GM12878 (cell line): Measurements from ENCODE around the gene UBE2E1. TPM values are rescaled to one million over a fixed set of nuclear protein-coding genes. Genes with fewer than 3 reads are reported as not detected.
A peak's percentile ranks its signal among the peaks of the same experiment; 100 is the strongest.

Source experiments
- CREB1 ChIP-seq: IDR thresholded peaks from 2 replicates; pipeline ENCODE4 v1.6.1; 2012; ENCODE audit warnings: low read depth, mild to moderate bottlenecking, inconsistent platforms
- CTCF ChIP-seq, 3 experiments: IDR thresholded peaks in 2 of 3; conservative IDR thresholded peaks in 1 of 3; 2 replicates each; pipeline ENCODE4 v1.5.1; 2011; ENCODE audit warnings: low read depth in 3 of 3, low read length in 3 of 3, mild to moderate bottlenecking in 3 of 3, control low read depth in 2 of 3, moderate library complexity in 2 of 3, inconsistent platforms in 1 of 3, mixed read lengths in 1 of 3; ENCODE audit not compliant: control insufficient read depth in 2 of 3, insufficient read depth in 1 of 3; ENCODE audit errors: extremely low read depth in 1 of 3
- ELK1 ChIP-seq: IDR thresholded peaks from 2 replicates; pipeline ENCODE4 v1.6.1; 2012; ENCODE audit warnings: low read depth, low read length, improper control_type of control experiment
- HDAC2 ChIP-seq: fragments of 200-600 bp; sonication (generic); IDR thresholded peaks from 2 replicates; pipeline ENCODE4 v1.6.1; 2017
- LARP7 ChIP-seq: fragments of 450-650 bp; IDR thresholded peaks from 2 replicates; pipeline ENCODE4 v1.6.1; 2017; ENCODE audit warnings: mild to moderate bottlenecking
- MEF2B ChIP-seq: fragments of 450-650 bp; IDR thresholded peaks from 2 replicates; pipeline ENCODE4 v1.6.1; 2018; ENCODE audit warnings: mild to moderate bottlenecking, moderate library complexity; ENCODE audit not compliant: partially characterized antibody, poor library complexity, severe bottlenecking
- MYB ChIP-seq: fragments of 150-350 bp; IDR thresholded peaks from 2 replicates; pipeline ENCODE4 v1.6.1; 2014; ENCODE audit warnings: mild to moderate bottlenecking, low read depth, low read length, borderline replicate concordance
- NFIC ChIP-seq: IDR thresholded peaks from 2 replicates; pipeline ENCODE4 v1.6.1; 2012; ENCODE audit warnings: low read depth, mild to moderate bottlenecking, inconsistent platforms, low read length, moderate library complexity
- PAX8 ChIP-seq: fragments of 450-650 bp; IDR thresholded peaks from 2 replicates; pipeline ENCODE4 v1.6.1; 2017; ENCODE audit warnings: mild to moderate bottlenecking, moderate library complexity
- PBX3 ChIP-seq: IDR thresholded peaks from 2 replicates; pipeline ENCODE4 v1.6.1; 2011; ENCODE audit warnings: mild to moderate bottlenecking, low read depth, low read length, moderate library complexity; ENCODE audit not compliant: insufficient replicate concordance
- RFX5 ChIP-seq: IDR thresholded peaks from 2 replicates; pipeline ENCODE4 v1.6.1; 2011; ENCODE audit warnings: low read depth, low read length, improper control_type of control experiment
- SIN3A ChIP-seq: IDR thresholded peaks from 2 replicates; pipeline ENCODE4 v1.6.1; 2012; ENCODE audit warnings: low read depth, low read length, improper control_type of control experiment
- SMAD5 ChIP-seq: IDR thresholded peaks from 2 replicates; pipeline ENCODE4 v1.6.1; 2016; ENCODE audit warnings: antibody characterized with exemption, low read depth
- SMARCA5 ChIP-seq: fragments of 450-650 bp; IDR thresholded peaks from 2 replicates; pipeline ENCODE4 v1.6.1; 2017; ENCODE audit warnings: mild to moderate bottlenecking
- SREBF1 ChIP-seq: IDR thresholded peaks from 2 replicates; pipeline ENCODE4 v1.6.1; 2012; ENCODE audit warnings: mild to moderate bottlenecking, low read length
- SREBF2 ChIP-seq: IDR thresholded peaks from 2 replicates; pipeline ENCODE4 v1.6.1; 2012; ENCODE audit warnings: mild to moderate bottlenecking, low read length
- SUZ12 ChIP-seq: fragments of 200-600 bp; sonication (generic); IDR thresholded peaks from one replicate; pipeline ENCODE4 v1.6.1; 2018; ENCODE audit warnings: antibody characterized with exemption, mild to moderate bottlenecking; ENCODE audit not compliant: unreplicated experiment
- TBL1XR1 ChIP-seq: IDR thresholded peaks from 2 replicates; pipeline ENCODE4 v1.6.1; 2012; ENCODE audit warnings: low read depth, low read length, improper control_type of control experiment
- ZNF207 ChIP-seq: fragments of 450-650 bp; IDR thresholded peaks from 2 replicates; pipeline ENCODE4 v1.6.1; 2014; ENCODE audit warnings: antibody characterized with exemption, mild to moderate bottlenecking, borderline replicate concordance
- ZNF274 ChIP-seq: IDR thresholded peaks from one replicate; pipeline ENCODE4 v1.8.0; 2011; ENCODE audit not compliant: insufficient read length, insufficient read depth
- ZZZ3 ChIP-seq: IDR thresholded peaks from 2 replicates; pipeline ENCODE4 v1.6.1; 2011; ENCODE audit warnings: low read depth; ENCODE audit not compliant: control insufficient read depth, insufficient read length
- polyA plus RNA-seq, 11 experiments: library from polyadenylated mRNA; depleted of rRNA in 4 of 11; unstranded in 6 of 11; stranded (reverse) in 5 of 11; fragments of >200 nt; fragmentation: Nextera tagmentation in 4 of 11; fragmentation: Illumina TruSeq in 1 of 11; extraction: Ambion mirVana in 4 of 11; extraction: Trizol in 1 of 11; gene quantifications; 1 replicate in 1 of 11; 2 replicates in 10 of 11; pipeline versions ENCODE4 v1.2.1 to v1.2.3, GENCODE V29; 2011 to 2016; ENCODE audit warnings: inconsistent platforms in 2 of 11, missing spikeins in 2 of 11, low read depth in 1 of 11
- total RNA-seq, 4 experiments: library from RNA; depleted of rRNA in 3 of 4; stranded (reverse); fragments of >200 nt in 3 of 4; fragmentation: Illumina TruSeq in 1 of 4; extraction: Trizol in 1 of 4; gene quantifications; 2 replicates each; pipeline versions ENCODE4 v1.2.1 to v1.2.3, GENCODE V29; 2013 to 2021
- TF ChIP-seq, protein P1 (sequence below): IDR thresholded peaks from 2 replicates; pipeline ENCODE4 v1.6.1; 2012; ENCODE audit warnings: mild to moderate bottlenecking, low read depth, low read length

Gene UBE2E1
- total and polyA plus RNA-seq, 10 of the 15 experiments (the other 5 are each of a cell fraction or from before 2014, with no cell fraction given), result 18.7 to 425 (median 147) TPM

DNA sequence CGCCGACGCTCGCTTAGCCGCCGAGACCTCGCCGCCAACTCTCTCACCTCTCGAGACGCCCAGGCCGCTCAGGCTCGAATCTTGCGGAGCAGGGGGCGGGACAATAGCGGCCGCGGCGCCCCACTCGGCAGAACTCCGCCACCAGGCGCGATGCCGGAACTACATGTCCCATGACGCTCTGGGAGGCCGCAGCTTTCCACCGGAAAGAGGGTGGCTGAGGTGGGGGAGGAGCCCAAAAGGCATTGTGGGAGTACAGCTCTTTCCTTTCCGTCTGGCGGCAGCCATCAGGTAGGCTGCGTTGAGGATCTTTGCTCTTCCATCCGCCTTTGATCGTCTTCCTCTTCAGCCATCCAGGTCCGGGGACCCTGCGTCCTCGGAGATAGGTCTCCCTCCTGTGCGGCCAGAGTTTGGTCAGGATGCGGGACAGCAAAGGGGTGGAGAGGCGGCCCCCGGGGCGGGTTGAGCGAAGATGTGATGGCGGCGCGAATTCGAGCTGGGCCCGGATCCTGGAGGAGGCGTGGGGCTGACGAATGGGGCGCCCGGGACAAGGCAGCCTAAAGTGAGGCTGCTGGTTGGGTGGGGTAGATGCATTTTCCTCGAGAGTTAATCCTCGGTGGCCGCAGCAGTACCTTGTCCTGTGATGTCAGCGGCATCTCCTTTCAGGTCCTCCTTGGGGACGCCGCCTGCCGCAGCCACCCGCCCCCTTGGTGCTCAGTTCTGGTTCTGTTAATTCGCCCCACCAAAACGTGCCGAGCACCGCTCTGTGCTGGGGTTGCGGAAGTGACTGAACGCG is 111.3 kb downstream of the UBE2E1 start, which contains the start of the genes NKIRAS1 and RPL15 (continued):
- TF ChIP-seq ZNF207 (peak; percentile 68; the same call in 1 of the 2 replicates), TBL1XR1 (peak; percentile 69; the same call in 1 of the 2 replicates), ELK1 (peak; percentile 79), PBX3 (no peak), ZZZ3 (no peak), HDAC2 (no peak), CTCF (IDR thresholded peaks at IDR 0.05 in 2 of 3, conservative IDR thresholded peaks at IDR 0.05 in 1 of 3; ENCODE audit: control insufficient read depth in 2 of 3, extremely low read depth in 1 of 3, insufficient read depth in 1 of 3, low read depth in 3 of 3, low read length in 3 of 3) (peak in 2 of 3 experiments; percentile 15 to 38; a peak in 2 of 6 replicates), SUZ12 (no peak), LARP7 (peak; percentile 68), SIN3A (peak; percentile 87), MYB (no peak), SREBF2 (no peak; the same call in 1 of the 2 replicates), PAX8 (peak; percentile 78; the same call in 1 of the 2 replicates), NFIC (no peak; the same call in 1 of the 2 replicates), RFX5 (no peak), SREBF1 (peak; percentile 83), SMAD5 (peak; percentile 99), MEF2B (peak; percentile 54), ZNF274 (no peak), CREB1 (peak; percentile 87), SMARCA5 (peak; percentile 28)
- TF ChIP-seq, protein P1, sequence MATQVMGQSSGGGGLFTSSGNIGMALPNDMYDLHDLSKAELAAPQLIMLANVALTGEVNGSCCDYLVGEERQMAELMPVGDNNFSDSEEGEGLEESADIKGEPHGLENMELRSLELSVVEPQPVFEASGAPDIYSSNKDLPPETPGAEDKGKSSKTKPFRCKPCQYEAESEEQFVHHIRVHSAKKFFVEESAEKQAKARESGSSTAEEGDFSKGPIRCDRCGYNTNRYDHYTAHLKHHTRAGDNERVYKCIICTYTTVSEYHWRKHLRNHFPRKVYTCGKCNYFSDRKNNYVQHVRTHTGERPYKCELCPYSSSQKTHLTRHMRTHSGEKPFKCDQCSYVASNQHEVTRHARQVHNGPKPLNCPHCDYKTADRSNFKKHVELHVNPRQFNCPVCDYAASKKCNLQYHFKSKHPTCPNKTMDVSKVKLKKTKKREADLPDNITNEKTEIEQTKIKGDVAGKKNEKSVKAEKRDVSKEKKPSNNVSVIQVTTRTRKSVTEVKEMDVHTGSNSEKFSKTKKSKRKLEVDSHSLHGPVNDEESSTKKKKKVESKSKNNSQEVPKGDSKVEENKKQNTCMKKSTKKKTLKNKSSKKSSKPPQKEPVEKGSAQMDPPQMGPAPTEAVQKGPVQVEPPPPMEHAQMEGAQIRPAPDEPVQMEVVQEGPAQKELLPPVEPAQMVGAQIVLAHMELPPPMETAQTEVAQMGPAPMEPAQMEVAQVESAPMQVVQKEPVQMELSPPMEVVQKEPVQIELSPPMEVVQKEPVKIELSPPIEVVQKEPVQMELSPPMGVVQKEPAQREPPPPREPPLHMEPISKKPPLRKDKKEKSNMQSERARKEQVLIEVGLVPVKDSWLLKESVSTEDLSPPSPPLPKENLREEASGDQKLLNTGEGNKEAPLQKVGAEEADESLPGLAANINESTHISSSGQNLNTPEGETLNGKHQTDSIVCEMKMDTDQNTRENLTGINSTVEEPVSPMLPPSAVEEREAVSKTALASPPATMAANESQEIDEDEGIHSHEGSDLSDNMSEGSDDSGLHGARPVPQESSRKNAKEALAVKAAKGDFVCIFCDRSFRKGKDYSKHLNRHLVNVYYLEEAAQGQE, result peak; percentile 50; the same call in 1 of the 2 replicates
